ENCODE results near the gene RUFY4.

- TF ChIP-seq CTCF (IDR thresholded peaks at IDR 0.05 in 8 of 11, conservative IDR thresholded peaks at IDR 0.05 in 3 of 11) = no peak
- no peak for TF ChIP-seq POLR2A (IDR thresholded peaks at IDR 0.05)
- TF ChIP-seq POLR2AphosphoS5 (IDR thresholded peaks at IDR 0.05) = no peak
These were observed 27.5 kb upstream of the RUFY4 start for GRCh38 chr2:218041302-218042168.

Data from spleen (tissue), 7 donors.